Smooth muscle cell (in vitro differentiated cells): Measurements from ENCODE around the gene INPP5A. TPM values are rescaled to one million over a fixed set of nuclear protein-coding genes. Genes with fewer than 3 reads are reported as not detected.

Experiments used
- DNase-seq: peaks from one replicate; lab custom pipeline; 2025; ENCODE audit not compliant: unreplicated experiment; lab: John Stamatoyannopoulos, UW
- H2AFZ ChIP-seq: fragments of 200-600 bp; sonication (generic); 2 replicates; pipeline ENCODE4 v1.6.0; 2016; ENCODE audit warnings: antibody characterized with exemption, low read depth, mild to moderate bottlenecking
- H3F3A ChIP-seq: fragments of 200-600 bp; sonication (generic); 2 replicates; pipeline ENCODE4 v1.6.0; 2017; ENCODE audit warnings: antibody characterized with exemption, low read depth
- H3K27ac ChIP-seq: fragments of 200-600 bp; sonication (generic); 2 replicates; pipeline ENCODE4 v1.5.1; 2016; ENCODE audit warnings: low read depth, mild to moderate bottlenecking
- H3K27me3 ChIP-seq: fragments of 200-600 bp; sonication (generic); 2 replicates; pipeline ENCODE4 v1.6.1; 2016; ENCODE audit warnings: low read depth, mild to moderate bottlenecking
- H3K36me3 ChIP-seq: fragments of 200-600 bp; sonication (generic); 2 replicates; pipeline ENCODE4 v1.5.1; 2016; ENCODE audit warnings: low read depth
- H3K4me1 ChIP-seq: fragments of 200-600 bp; sonication (generic); 2 replicates; pipeline ENCODE4 v1.5.1; 2016; ENCODE audit warnings: low read depth
- H3K4me2 ChIP-seq: fragments of 200-600 bp; sonication (generic); 2 replicates; pipeline ENCODE4 v1.6.0; 2016; ENCODE audit warnings: mild to moderate bottlenecking
- H3K4me3 ChIP-seq: fragments of 200-600 bp; sonication (generic); 2 replicates; pipeline ENCODE4 v1.5.1; 2016; ENCODE audit warnings: mild to moderate bottlenecking
- H3K79me2 ChIP-seq: fragments of 200-600 bp; sonication (generic); 2 replicates; pipeline ENCODE4 v1.6.0; 2016; ENCODE audit warnings: low read depth, mild to moderate bottlenecking
- H3K9ac ChIP-seq: fragments of 200-600 bp; sonication (generic); 2 replicates; pipeline ENCODE4 v1.6.0; 2016; ENCODE audit warnings: low read depth
- H3K9me3 ChIP-seq: fragments of 200-600 bp; sonication (generic); replicated peaks from 2 replicates; pipeline ENCODE4 v1.5.1; 2016; ENCODE audit warnings: low read depth
- H4K20me1 ChIP-seq: fragments of 200-600 bp; sonication (generic); 2 replicates; pipeline ENCODE4 v1.6.0; 2016; ENCODE audit warnings: low read depth
- WGBS: methylation state at CpG from one replicate; pipeline ENCODE4 v1.1.7; 2016; ENCODE audit warnings: low lambda C conversion rate; 5-methylcytosine and 5-hydroxymethylcytosine counted together
- polyA plus RNA-seq: library from polyadenylated mRNA; unstranded; fragments of >200 nt; fragmentation: Nextera tagmentation; extraction: Ambion mirVana; gene quantifications from 2 replicates; pipeline ENCODE4 v1.2.1, GENCODE V29; 2016
- total RNA-seq: library from RNA; depleted of rRNA; stranded (reverse); fragments of >200 nt; gene quantifications from 2 replicates; pipeline ENCODE4 v1.2.3, GENCODE V29; 2014
- TF ChIP-seq, protein P1 (sequence below): fragments of 200-600 bp; sonication (generic); IDR thresholded peaks from 2 replicates; pipeline ENCODE4 v1.5.1; 2017; ENCODE audit warnings: borderline replicate concordance, mild to moderate bottlenecking, antibody characterized with exemption; ENCODE audit not compliant: insufficient read depth, poor library complexity, severe bottlenecking

Gene INPP5A
- total and polyA plus RNA-seq, 2 experiments from 2014 or later, result 48.0 to 55.9 TPM

DNA sequence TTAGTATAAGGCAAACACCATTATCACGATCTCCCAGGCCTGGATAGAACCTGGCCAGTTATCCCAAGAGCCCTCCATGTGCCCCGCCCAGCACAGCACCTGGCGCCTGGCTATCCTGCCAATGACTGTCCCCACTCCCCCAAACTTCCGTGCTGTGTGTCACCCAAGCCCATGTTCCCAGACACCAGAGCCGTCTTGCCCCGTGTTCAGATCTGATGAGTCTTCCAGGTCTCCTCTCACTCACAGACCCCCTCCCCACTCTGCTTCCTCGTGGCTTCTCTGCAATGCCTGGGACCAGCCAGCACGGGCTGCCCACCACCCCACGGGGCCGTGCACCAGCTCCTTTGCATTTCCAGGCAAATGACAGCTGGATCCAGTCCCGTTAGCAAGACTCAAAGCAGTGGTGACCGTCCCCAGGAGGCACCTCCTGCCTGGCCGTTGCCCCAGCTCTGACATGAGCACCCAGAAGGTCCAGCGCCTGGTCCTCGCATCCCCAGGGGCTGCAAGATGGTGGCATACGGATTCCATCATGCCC, 43.8 kb upstream of the INPP5A start:
- Histone ChIP-seq H3K4me1 (no peaks in the 10 kb centered on the region), H3K4me2 (no peak overlapping the region), H3K4me3 (no peak overlapping the region), H3K27me3 (no peaks in the 10 kb centered on the region), H3K9me3 (no peaks in the 10 kb centered on the region), H3F3A (no peaks in the 10 kb centered on the region), H4K20me1 (no peaks in the 10 kb centered on the region), H3K9ac (no peak overlapping the region), H3K36me3 (no peaks in the 10 kb centered on the region), H2AFZ (no peak overlapping the region), H3K79me2 (no peaks in the 10 kb centered on the region), H3K27ac (no peak overlapping the region)
- DNase-seq, result no peak
- 94% methylated on average over 16 of the region's 16 CpGs for WGBS
- TF ChIP-seq, protein P1, sequence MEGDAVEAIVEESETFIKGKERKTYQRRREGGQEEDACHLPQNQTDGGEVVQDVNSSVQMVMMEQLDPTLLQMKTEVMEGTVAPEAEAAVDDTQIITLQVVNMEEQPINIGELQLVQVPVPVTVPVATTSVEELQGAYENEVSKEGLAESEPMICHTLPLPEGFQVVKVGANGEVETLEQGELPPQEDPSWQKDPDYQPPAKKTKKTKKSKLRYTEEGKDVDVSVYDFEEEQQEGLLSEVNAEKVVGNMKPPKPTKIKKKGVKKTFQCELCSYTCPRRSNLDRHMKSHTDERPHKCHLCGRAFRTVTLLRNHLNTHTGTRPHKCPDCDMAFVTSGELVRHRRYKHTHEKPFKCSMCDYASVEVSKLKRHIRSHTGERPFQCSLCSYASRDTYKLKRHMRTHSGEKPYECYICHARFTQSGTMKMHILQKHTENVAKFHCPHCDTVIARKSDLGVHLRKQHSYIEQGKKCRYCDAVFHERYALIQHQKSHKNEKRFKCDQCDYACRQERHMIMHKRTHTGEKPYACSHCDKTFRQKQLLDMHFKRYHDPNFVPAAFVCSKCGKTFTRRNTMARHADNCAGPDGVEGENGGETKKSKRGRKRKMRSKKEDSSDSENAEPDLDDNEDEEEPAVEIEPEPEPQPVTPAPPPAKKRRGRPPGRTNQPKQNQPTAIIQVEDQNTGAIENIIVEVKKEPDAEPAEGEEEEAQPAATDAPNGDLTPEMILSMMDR, result no peak

DNA sequence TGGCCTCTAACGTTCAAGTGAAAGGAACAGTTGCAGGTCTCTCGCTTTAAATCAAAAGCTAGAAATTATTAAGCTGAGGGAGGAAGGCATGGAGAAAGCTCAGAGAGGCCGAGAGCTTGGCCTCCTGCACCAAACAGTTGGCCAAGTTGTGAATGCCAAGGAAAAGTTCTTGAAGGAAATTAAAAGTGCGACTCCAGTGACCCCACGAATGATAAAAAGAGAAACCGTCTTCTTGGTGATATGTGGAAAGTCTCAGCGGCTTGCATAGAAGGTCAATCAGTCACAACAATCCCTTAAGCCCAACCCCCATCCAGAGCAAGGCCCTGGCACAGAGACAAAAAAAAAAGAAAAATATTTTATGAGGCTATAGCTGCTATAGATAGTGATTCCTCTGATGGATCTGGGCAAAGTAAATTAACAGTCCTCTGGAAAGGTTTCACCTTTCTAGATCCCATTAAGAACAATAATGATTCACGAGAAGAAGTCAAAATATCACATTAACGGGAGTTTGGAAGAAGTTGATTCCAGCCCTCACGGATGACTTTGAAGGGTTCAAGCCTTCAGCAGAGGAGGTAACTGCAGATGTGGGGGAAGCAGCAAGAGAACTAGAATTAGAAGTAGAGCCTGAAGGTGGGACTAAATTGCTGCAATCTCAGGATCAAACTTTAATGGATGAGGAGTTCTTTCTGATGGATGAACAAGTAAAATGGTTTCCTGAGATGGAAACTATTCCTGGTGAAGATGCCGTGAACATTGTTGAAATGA, 42.5 kb upstream of the INPP5A start:
- no peaks in the 10 kb centered on the region for H3K4me1 ChIP-seq
- no peaks in the 10 kb centered on the region for H4K20me1 ChIP-seq
- WGBS, result 83% methylated on average over 11 of the region's 11 CpGs
- no peaks in the 10 kb centered on the region for H3K27me3 ChIP-seq
- H3F3A ChIP-seq, result no peaks in the 10 kb centered on the region
- H3K36me3 ChIP-seq, result no peaks in the 10 kb centered on the region
- TF ChIP-seq, protein P1, result no peak
- H3K4me2 ChIP-seq, result no peak overlapping the region
- no peak for DNase-seq
- no peak overlapping the region for H3K4me3 ChIP-seq
- H3K9me3 ChIP-seq, result no peaks in the 10 kb centered on the region
- no peak overlapping the region for H3K9ac ChIP-seq
- no peak overlapping the region for H2AFZ ChIP-seq
- H3K79me2 ChIP-seq, result no peaks in the 10 kb centered on the region
- H3K27ac ChIP-seq, result no peak overlapping the region

DNA sequence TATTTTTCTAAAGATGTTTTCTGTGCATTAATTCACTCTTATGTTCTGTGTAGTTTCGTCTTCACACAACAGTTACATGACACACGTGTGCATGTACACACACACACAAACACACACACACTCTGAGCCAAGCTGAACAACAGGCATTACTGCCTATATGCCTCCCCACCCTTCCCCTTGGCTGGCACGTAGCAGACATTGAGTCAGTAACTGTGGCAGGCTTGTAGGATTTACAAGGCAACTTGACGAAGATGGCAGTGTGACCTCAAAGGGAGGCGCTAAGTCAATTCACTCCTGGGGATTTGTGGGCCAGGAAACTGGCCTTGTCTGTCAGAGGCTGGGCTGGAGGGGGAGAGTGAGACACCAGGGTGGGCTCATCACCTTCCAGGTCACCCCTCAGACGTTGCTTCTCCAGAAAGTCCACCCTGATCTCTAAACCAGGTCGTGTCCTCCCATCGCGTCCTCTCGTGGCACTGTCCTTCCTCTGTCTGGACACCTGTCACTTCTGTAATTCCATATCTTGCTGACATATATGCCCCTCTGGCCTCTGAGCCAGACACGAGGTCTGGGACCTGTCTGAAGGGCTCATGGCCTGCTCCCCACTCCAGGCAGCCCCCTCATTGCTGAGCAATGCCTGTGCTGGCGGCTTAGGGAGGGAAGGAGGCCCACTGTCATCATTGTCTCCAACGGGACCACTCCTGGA, 41.1 kb upstream of the INPP5A start:
- H3K4me3 ChIP-seq, result no peak overlapping the region
- H3F3A ChIP-seq, result no peaks in the 10 kb centered on the region
- H3K36me3 ChIP-seq, result no peaks in the 10 kb centered on the region
- H3K79me2 ChIP-seq, result no peaks in the 10 kb centered on the region
- no peaks in the 10 kb centered on the region for H4K20me1 ChIP-seq
- WGBS, result 77% methylated on average over 13 of the region's 13 CpGs
- no peaks in the 10 kb centered on the region for H3K9me3 ChIP-seq
- no peak overlapping the region for H3K4me2 ChIP-seq
- no peaks in the 10 kb centered on the region for H3K27me3 ChIP-seq
- DNase-seq, result no peak
- TF ChIP-seq, protein P1, result no peak
- no peak overlapping the region for H2AFZ ChIP-seq
- no peak overlapping the region for H3K27ac ChIP-seq
- no peak overlapping the region for H3K9ac ChIP-seq
- no peaks in the 10 kb centered on the region for H3K4me1 ChIP-seq
